Measurements from ENCODE around the gene RBFOX2. TPM values are rescaled to one million over a fixed set of nuclear protein-coding genes. Genes with fewer than 3 reads are reported as not detected.

Gene RBFOX2
- total and polyA plus RNA-seq, 12 donors: 15.7 to 86.6 (median 69.8) TPM

- H3K4me1 ChIP-seq (replicated peaks in 1 of 2): peaks cover 3 to 9% of the 10 kb centered on the region in 2 donors
- 92 to 100% (median 97%) methylated on average over 3 to 4 of the region's 4 CpGs for WGBS, 4 donors
- intact Hi-C loops (cut with DNase I): no loop called here
These were observed 168.4 kb downstream of the RBFOX2 start for GRCh38 chr22:35860087-35860733.

GRCh38 chr22:35854334-35854733 lies 174.3 kb downstream of the RBFOX2 start:
- Histone ChIP-seq H3K4me1 (replicated peaks in 1 of 2) (no peaks in the 10 kb centered on the region), H3K4me3 (no peak overlapping the region), H3K9me3 (replicated peaks in 1 of 3) (no peaks in the 10 kb centered on the region), H3K36me3 (replicated peaks in 1 of 2) (no peaks in the 10 kb centered on the region), H3K27ac (no peak overlapping the region), H3K27me3 (no peaks in the 10 kb centered on the region)
- intact Hi-C loops (cut with DNase I): no loop called here
- 86 to 100% (median 92%) methylated on average over 2 of the region's 2 CpGs for WGBS, 4 donors
- no peak for TF ChIP-seq CTCF (IDR thresholded peaks at IDR 0.05)
- no peak for TF ChIP-seq POLR2A (IDR thresholded peaks at IDR 0.05)
- DNase-seq: no peak

More at GRCh38 chr22:35860087-35860733, 168.4 kb downstream of the RBFOX2 start:
- no peak for TF ChIP-seq CTCF (IDR thresholded peaks at IDR 0.05)
- TF ChIP-seq POLR2A (IDR thresholded peaks at IDR 0.05): no peak
- Histone ChIP-seq H3K27me3 (no peaks in the 10 kb centered on the region), H3K9me3 (replicated peaks in 1 of 3) (no peaks in the 10 kb centered on the region), H3K27ac (no peak overlapping the region), H3K36me3 (replicated peaks in 1 of 2) (no peaks in the 10 kb centered on the region), H3K4me3 (no peak overlapping the region)
- no peak for DNase-seq

- DNase-seq: no peak
- TF ChIP-seq CTCF (IDR thresholded peaks at IDR 0.05): no peak
- no peak for TF ChIP-seq POLR2A (IDR thresholded peaks at IDR 0.05)
- no peak overlapping the region for H3K4me3 ChIP-seq
- intact Hi-C loops (cut with DNase I): no loop called here
- H3K36me3 ChIP-seq (replicated peaks in 1 of 2): no peaks in the 10 kb centered on the region
- H3K9me3 ChIP-seq (replicated peaks in 1 of 3): no peaks in the 10 kb centered on the region
- peaks cover 2 to 5% of the 10 kb centered on the region in 2 donors for H3K4me1 ChIP-seq (replicated peaks in 1 of 2)
- no peaks in the 10 kb centered on the region for H3K27me3 ChIP-seq
- no peak overlapping the region for H3K27ac ChIP-seq
These were observed 176.5 kb downstream of the RBFOX2 start for GRCh38 chr22:35852076-35852475.

- H3K36me3 ChIP-seq (replicated peaks in 1 of 2): no peaks in the 10 kb centered on the region
- no peak overlapping the region for H3K27ac ChIP-seq
- WGBS, 4 donors: 91 to 93% (median 92%) methylated on average over 5 of the region's 5 CpGs
- intact Hi-C loops (cut with DNase I): no loop called here
- H3K27me3 ChIP-seq: no peaks in the 10 kb centered on the region
- no peak overlapping the region for H3K4me3 ChIP-seq
- no peak for DNase-seq
- H3K4me1 ChIP-seq (replicated peaks in 1 of 2): peaks cover 3 to 10% of the 10 kb centered on the region in 2 donors
- TF ChIP-seq POLR2A (IDR thresholded peaks at IDR 0.05) (no peak), CTCF (IDR thresholded peaks at IDR 0.05) (no peak)
- no peaks in the 10 kb centered on the region for H3K9me3 ChIP-seq (replicated peaks in 1 of 3)
These were observed 177.8 kb downstream of the RBFOX2 start for GRCh38 chr22:35850831-35851230.

Measured in adrenal gland (tissue), 12 donors.